ENCODE data around the gene PPP3R1. TPM values are rescaled to one million over a fixed set of nuclear protein-coding genes. Genes with fewer than 3 reads are reported as not detected.

The PPP3R1 gene
- total and polyA plus RNA-seq, 9 donors, result 22.4 to 75.7 (median 54.0) TPM

DNA sequence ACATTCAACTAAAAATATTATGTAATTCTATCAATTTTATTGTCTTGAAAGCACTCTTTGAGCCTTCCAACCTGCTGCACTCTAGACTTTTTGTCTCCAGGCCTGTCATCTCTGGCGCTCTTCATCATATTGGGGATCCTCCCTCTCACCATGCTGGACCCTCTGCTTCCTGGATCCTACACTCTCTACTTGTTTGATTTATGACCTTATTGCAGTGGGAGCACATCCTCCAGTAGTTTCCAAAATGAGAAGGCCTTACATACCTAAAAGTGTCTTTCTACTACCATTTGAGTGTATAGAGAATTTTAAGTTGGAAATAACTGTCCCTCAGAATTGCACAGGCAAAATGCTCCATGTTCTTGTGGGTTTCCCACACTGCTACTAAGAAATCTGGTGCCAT, 69.4 kb downstream of the PPP3R1 start:
- no peaks in the 10 kb centered on the region for H3K36me3 ChIP-seq
- no peaks in the 10 kb centered on the region for H3K27me3 ChIP-seq
- H3K4me1 ChIP-seq (ENCODE audit: insufficient read depth), result peaks cover 5% of the 10 kb centered on the region
- DNase-seq, result no peak
- no peak overlapping the region for H3K27ac ChIP-seq
- intact Hi-C loops (cut with DNase I), result no loop called here
- TF ChIP-seq EP300 (IDR thresholded peaks at IDR 0.05) (no peak), POLR2A (IDR thresholded peaks at IDR 0.05) (no peak)
- TF ChIP-seq, protein P1, sequence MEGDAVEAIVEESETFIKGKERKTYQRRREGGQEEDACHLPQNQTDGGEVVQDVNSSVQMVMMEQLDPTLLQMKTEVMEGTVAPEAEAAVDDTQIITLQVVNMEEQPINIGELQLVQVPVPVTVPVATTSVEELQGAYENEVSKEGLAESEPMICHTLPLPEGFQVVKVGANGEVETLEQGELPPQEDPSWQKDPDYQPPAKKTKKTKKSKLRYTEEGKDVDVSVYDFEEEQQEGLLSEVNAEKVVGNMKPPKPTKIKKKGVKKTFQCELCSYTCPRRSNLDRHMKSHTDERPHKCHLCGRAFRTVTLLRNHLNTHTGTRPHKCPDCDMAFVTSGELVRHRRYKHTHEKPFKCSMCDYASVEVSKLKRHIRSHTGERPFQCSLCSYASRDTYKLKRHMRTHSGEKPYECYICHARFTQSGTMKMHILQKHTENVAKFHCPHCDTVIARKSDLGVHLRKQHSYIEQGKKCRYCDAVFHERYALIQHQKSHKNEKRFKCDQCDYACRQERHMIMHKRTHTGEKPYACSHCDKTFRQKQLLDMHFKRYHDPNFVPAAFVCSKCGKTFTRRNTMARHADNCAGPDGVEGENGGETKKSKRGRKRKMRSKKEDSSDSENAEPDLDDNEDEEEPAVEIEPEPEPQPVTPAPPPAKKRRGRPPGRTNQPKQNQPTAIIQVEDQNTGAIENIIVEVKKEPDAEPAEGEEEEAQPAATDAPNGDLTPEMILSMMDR (IDR thresholded peaks at IDR 0.05), result no peak
- no peak overlapping the region for H3K4me3 ChIP-seq
- 82 to 97% (median 93%) methylated on average over 1 of the region's 1 CpG for whole genome bisulfite sequencing, 3 donors
- no peaks in the 10 kb centered on the region for H3K9me3 ChIP-seq

DNA sequence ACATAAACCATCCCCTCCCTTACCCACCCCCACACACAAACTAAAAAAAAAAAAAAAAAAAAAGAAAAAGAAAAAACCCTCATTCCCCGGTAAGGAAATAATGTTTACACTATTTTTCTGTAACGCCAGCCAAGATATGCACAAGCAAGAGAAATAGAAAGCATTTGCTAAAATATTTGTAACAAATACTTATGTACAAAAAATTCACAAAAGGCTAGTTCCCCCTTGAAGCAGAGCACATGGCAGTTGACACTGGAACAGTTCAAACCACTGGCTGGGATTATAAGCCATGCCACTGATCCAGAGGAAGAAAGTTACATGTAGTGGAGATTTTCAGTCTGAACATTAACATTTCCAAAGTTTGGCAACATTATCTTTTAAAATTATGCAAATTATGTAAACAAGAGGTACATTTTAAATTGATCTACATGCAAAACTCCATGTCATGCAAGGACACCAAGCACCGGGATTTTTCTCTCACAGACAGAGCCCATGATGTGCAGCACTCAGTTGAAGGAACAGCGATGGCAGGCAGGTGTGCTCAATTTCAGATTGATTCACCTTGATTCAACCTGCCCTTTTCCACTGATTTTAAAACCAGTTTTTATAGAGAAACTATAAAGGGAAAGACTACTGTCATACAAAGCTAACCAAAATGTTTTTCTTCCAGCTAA, 73.2 kb downstream of the PPP3R1 start:
- no peak overlapping the region for H3K27ac ChIP-seq
- peaks cover 3% of the 10 kb centered on the region for H3K4me1 ChIP-seq (ENCODE audit: insufficient read depth)
- no peaks in the 10 kb centered on the region for H3K27me3 ChIP-seq
- no peak overlapping the region for H3K4me3 ChIP-seq
- intact Hi-C loops (cut with DNase I), result no loop called here
- WGBS, 3 donors, result 10 to 33% (median 12%) methylated on average over 4 of the region's 4 CpGs
- no peaks in the 10 kb centered on the region for H3K36me3 ChIP-seq
- no peaks in the 10 kb centered on the region for H3K9me3 ChIP-seq
- TF ChIP-seq, protein P1 (IDR thresholded peaks at IDR 0.05), result no peak
- no peak for TF ChIP-seq EP300 (IDR thresholded peaks at IDR 0.05)
- no peak for TF ChIP-seq POLR2A (IDR thresholded peaks at IDR 0.05)
- no peak for DNase-seq

DNA sequence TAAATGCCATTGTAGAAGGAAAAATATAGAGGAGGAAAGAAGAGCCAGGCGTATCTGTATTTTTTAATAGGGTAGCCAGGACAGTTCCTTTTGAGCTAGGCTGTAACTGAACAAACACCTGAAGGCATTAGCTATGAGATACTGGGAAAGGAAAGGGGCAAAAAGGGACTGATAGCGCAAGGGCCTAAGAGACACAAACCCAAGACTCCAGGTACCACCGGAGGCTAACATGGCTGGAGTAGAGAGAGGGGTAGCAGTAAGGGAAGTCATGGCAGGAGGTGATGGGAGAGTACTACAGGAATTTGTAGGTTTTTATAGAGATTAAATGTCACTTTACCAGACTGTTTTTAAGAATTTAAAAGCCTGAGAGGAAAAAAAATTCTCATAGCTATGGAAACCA, 73.9 kb downstream of the PPP3R1 start:
- intact Hi-C loops (cut with DNase I), result no loop called here
- no peaks in the 10 kb centered on the region for H3K27me3 ChIP-seq
- peaks cover 3% of the 10 kb centered on the region for H3K4me1 ChIP-seq (ENCODE audit: insufficient read depth)
- H3K9me3 ChIP-seq, result no peaks in the 10 kb centered on the region
- TF ChIP-seq EP300 (IDR thresholded peaks at IDR 0.05), result no peak
- TF ChIP-seq, protein P1 (IDR thresholded peaks at IDR 0.05), result no peak
- TF ChIP-seq POLR2A (IDR thresholded peaks at IDR 0.05), result no peak
- no peak for DNase-seq
- H3K27ac ChIP-seq, result no peak overlapping the region
- 86 to 93% (median 93%) methylated on average over 3 of the region's 3 CpGs for WGBS, 3 donors
- no peak overlapping the region for H3K4me3 ChIP-seq
- H3K36me3 ChIP-seq, result no peaks in the 10 kb centered on the region

DNA sequence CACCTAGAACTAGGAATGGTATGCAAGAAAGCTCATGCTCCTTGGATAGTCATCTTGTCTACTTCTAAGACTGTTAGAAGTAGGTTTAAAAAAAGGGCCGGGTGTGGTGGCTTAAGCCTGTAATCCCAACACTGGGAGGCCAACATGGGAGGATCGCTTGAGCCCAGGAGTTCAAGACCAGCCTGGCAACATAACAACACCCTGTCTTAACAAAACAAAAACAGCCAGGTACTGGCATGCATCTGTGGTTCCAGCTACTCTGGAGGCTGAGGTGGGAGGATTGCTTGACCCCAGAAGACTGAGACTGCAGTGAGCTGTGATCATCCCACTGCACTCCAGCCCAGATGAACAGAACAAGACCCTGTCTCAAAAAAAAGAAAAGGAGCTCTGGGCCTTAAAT, 74.8 kb downstream of the PPP3R1 start:
- Histone ChIP-seq H3K27me3 (no peaks in the 10 kb centered on the region), H3K4me3 (no peak overlapping the region), H3K36me3 (no peaks in the 10 kb centered on the region), H3K4me1 (ENCODE audit: insufficient read depth) (peaks cover 3% of the 10 kb centered on the region), H3K9me3 (no peaks in the 10 kb centered on the region), H3K27ac (no peak overlapping the region)
- WGBS, 3 donors, result 45 to 93% (median 67%) methylated on average over 2 of the region's 2 CpGs
- TF ChIP-seq EP300 (IDR thresholded peaks at IDR 0.05), result no peak
- TF ChIP-seq, protein P1 (IDR thresholded peaks at IDR 0.05), result no peak
- no peak for TF ChIP-seq POLR2A (IDR thresholded peaks at IDR 0.05)
- no peak for DNase-seq
- intact Hi-C loops (cut with DNase I), result no loop called here
